Measurements from ENCODE around the gene ELOVL4.

The ELOVL4 gene

GRCh38 chr6:79947191-79948186 is at the start of gene ELOVL4:
Gene ELOVL4 (minus strand): TSS chr6:79947553. CDS start chr6:79947279, 274 bp downstream.
- peak; percentile 63 for DNase-seq

GRCh38 chr6:79993911-79994309 is 46.6 kb upstream of the ELOVL4 start:
- DNase-seq = no peak

GRCh38 chr6:79993012-79993910 is 45.9 kb upstream of the ELOVL4 start:
- DNase-seq = no peak

GRCh38 chr6:79989641-79990040 is 42.3 kb upstream of the ELOVL4 start:
- DNase-seq = no peak

GRCh38 chr6:79985128-79985527 is 37.8 kb upstream of the ELOVL4 start:
- DNase-seq = no peak

- no peak for DNase-seq
Measured at GRCh38 chr6:79984261-79984660, 36.9 kb upstream of the ELOVL4 start.

- DNase-seq = no peak
Measured at GRCh38 chr6:79981652-79982051, 34.3 kb upstream of the ELOVL4 start.

GRCh38 chr6:79971193-79971592 is 23.8 kb upstream of the ELOVL4 start:
- no peak for DNase-seq

GRCh38 chr6:79969784-79970183 is 22.4 kb upstream of the ELOVL4 start:
- DNase-seq = no peak

GRCh38 chr6:79967178-79967577 is 19.8 kb upstream of the ELOVL4 start:
- no peak for DNase-seq

- no peak for DNase-seq
Measured at GRCh38 chr6:79964607-79965081, 17.3 kb upstream of the ELOVL4 start.

- DNase-seq = no peak
Measured at GRCh38 chr6:79954849-79955248, 7.5 kb upstream of the ELOVL4 start.

GRCh38 chr6:79949233-79949632 is 1.9 kb upstream of the ELOVL4 start:
- peak; percentile 34 for DNase-seq

GRCh38 chr6:79946272-79947190 is 822 bp downstream of the ELOVL4 start:
- DNase-seq = no peak

- DNase-seq = no peak
Measured at GRCh38 chr6:79943133-79943532, 4.2 kb downstream of the ELOVL4 start.

GRCh38 chr6:79941489-79942151 is 5.7 kb downstream of the ELOVL4 start:
- no peak for DNase-seq

- DNase-seq = no peak
Measured at GRCh38 chr6:79928478-79928998, 18.8 kb downstream of the ELOVL4 start.

GRCh38 chr6:79927758-79928157 is 19.6 kb downstream of the ELOVL4 start:
- DNase-seq = no peak

GRCh38 chr6:79923270-79923669 is 24.1 kb downstream of the ELOVL4 start:
- no peak for DNase-seq

GRCh38 chr6:79922018-79922417 is 25.3 kb downstream of the ELOVL4 start:
- no peak for DNase-seq

GRCh38 chr6:79913369-79913768 is 34.0 kb downstream of the ELOVL4 start:
- DNase-seq = no peak
